SJSA1 (cell line): ENCODE data around the gene KCNS1. TPM values are rescaled to one million over a fixed set of nuclear protein-coding genes. Genes with fewer than 3 reads are reported as not detected.
"Not testable (repeated sequence)": the region's sequence is repeated elsewhere in the genome, so short reads cannot be mapped to it uniquely, and the experiment has no call there.

ENCODE experiments used
- DNase-seq, 2 experiments: peaks; one replicate each; pipeline ENCODE4 v3.0.0-alpha.2; 2015 to 2020; ENCODE audit warnings: low spot score in 2 of 2, low read depth in 1 of 2
- H3K27ac ChIP-seq: fragments of 250-450 bp; sonication (Bioruptor Pico); 2 replicates; pipeline ENCODE4 v1.5.1; 2020; ENCODE audit warnings: mild to moderate bottlenecking, moderate library complexity
- H3K27me3 ChIP-seq: fragments of 250-450 bp; sonication (Bioruptor Pico); replicated peaks from 2 replicates; pipeline ENCODE4 v1.5.1; 2020; ENCODE audit warnings: mild to moderate bottlenecking, moderate library complexity
- H3K36me3 ChIP-seq: fragments of 250-450 bp; sonication (Bioruptor Pico); 2 replicates; pipeline ENCODE4 v1.5.1; 2020; ENCODE audit warnings: mild to moderate bottlenecking
- H3K4me1 ChIP-seq: fragments of 250-450 bp; sonication (Bioruptor Pico); replicated peaks from 2 replicates; pipeline ENCODE4 v1.6.1; 2021; ENCODE audit warnings: mild to moderate bottlenecking
- H3K4me3 ChIP-seq: fragments of 250-450 bp; sonication (Bioruptor Pico); 2 replicates; pipeline ENCODE4 v1.5.1; 2020; ENCODE audit warnings: mild to moderate bottlenecking
- H3K9me3 ChIP-seq: fragments of 250-450 bp; sonication (Bioruptor Pico); replicated peaks from 2 replicates; pipeline ENCODE4 v1.5.1; 2020; ENCODE audit warnings: mild to moderate bottlenecking
- total RNA-seq: library from RNA; depleted of rRNA; stranded (reverse); fragments of >200 nt; shearing (Covaris generic); gene quantifications from 2 replicates; pipeline ENCODE4 v1.2.3, GENCODE V29; 2014

KCNS1 gene
- total RNA-seq, 1 experiment from 2014 or later = not detected

- Histone ChIP-seq H3K27me3 (no peaks in the 10 kb centered on the region), H3K27ac (no peak overlapping the region), H3K9me3 (no peaks in the 10 kb centered on the region), H3K4me3 (no peak overlapping the region), H3K36me3 (peaks cover 2% of the 10 kb centered on the region; the same call in 1 of the 2 replicates), H3K4me1 (peaks cover 16% of the 10 kb centered on the region)
- no peak for DNase-seq
These were observed 18.5 kb downstream of the KCNS1 start for GRCh38 chr20:45082468-45082867.

- peaks cover 2% of the 10 kb centered on the region; the same call in 1 of the 2 replicates for H3K36me3 ChIP-seq
- H3K4me3 ChIP-seq = no peak overlapping the region
- peak in 1 of 2 experiments; percentile 54 for DNase-seq
- no peaks in the 10 kb centered on the region for H3K9me3 ChIP-seq
- no peak overlapping the region for H3K27ac ChIP-seq
- H3K4me1 ChIP-seq = peaks cover 16% of the 10 kb centered on the region
- no peaks in the 10 kb centered on the region for H3K27me3 ChIP-seq
These were observed 19.9 kb downstream of the KCNS1 start for GRCh38 chr20:45080867-45081624.

GRCh38 chr20:45077559-45077958, 23.4 kb downstream of the KCNS1 start:
- Histone ChIP-seq H3K4me1 (peaks cover 16% of the 10 kb centered on the region), H3K27ac (no peak overlapping the region), H3K27me3 (no peaks in the 10 kb centered on the region), H3K36me3 (peaks cover 2% of the 10 kb centered on the region; the same call in 1 of the 2 replicates), H3K9me3 (no peaks in the 10 kb centered on the region), H3K4me3 (no peak overlapping the region)
- DNase-seq = no peak

- H3K27me3 ChIP-seq = no peaks in the 10 kb centered on the region
- H3K9me3 ChIP-seq = no peaks in the 10 kb centered on the region
- H3K27ac ChIP-seq = no peak overlapping the region
- H3K36me3 ChIP-seq = no peaks in the 10 kb centered on the region
- DNase-seq = no peak
- peaks cover 5% of the 10 kb centered on the region; the same call in 1 of the 2 replicates for H3K4me1 ChIP-seq
- H3K4me3 ChIP-seq = no peak overlapping the region
These were observed 27.7 kb downstream of the KCNS1 start for GRCh38 chr20:45073221-45073620.

- Histone ChIP-seq H3K27ac (no peak overlapping the region), H3K4me1 (peaks cover 5% of the 10 kb centered on the region; the same call in 1 of the 2 replicates), H3K9me3 (no peaks in the 10 kb centered on the region), H3K36me3 (peaks cover 4% of the 10 kb centered on the region; the same call in 1 of the 2 replicates), H3K4me3 (no peak overlapping the region), H3K27me3 (no peaks in the 10 kb centered on the region)
- DNase-seq = no peak
These were observed 28.9 kb downstream of the KCNS1 start for GRCh38 chr20:45072066-45072465.

- Histone ChIP-seq H3K4me3 (no peak overlapping the region), H3K27ac (no peak overlapping the region), H3K9me3 (no peaks in the 10 kb centered on the region), H3K36me3 (peaks cover 4% of the 10 kb centered on the region; the same call in 1 of the 2 replicates), H3K4me1 (peaks cover 11% of the 10 kb centered on the region), H3K27me3 (no peaks in the 10 kb centered on the region)
- no peak for DNase-seq
These were observed 29.8 kb downstream of the KCNS1 start for GRCh38 chr20:45070932-45071632.

GRCh38 chr20:45069261-45069660, 31.7 kb downstream of the KCNS1 start:
- H3K9me3 ChIP-seq = no peaks in the 10 kb centered on the region
- peaks cover 21% of the 10 kb centered on the region for H3K4me1 ChIP-seq
- no peaks in the 10 kb centered on the region for H3K27me3 ChIP-seq
- H3K36me3 ChIP-seq = peaks cover 4% of the 10 kb centered on the region; the same call in 1 of the 2 replicates
- H3K27ac ChIP-seq = no peak overlapping the region
- DNase-seq = no peak
- H3K4me3 ChIP-seq = no peak overlapping the region

GRCh38 chr20:45067558-45067957, 33.4 kb downstream of the KCNS1 start:
- Histone ChIP-seq H3K4me3 (no peak overlapping the region), H3K27me3 (no peaks in the 10 kb centered on the region), H3K36me3 (peaks cover 4% of the 10 kb centered on the region; the same call in 1 of the 2 replicates), H3K9me3 (no peaks in the 10 kb centered on the region), H3K27ac (no peak overlapping the region), H3K4me1 (peaks cover 21% of the 10 kb centered on the region)
- no peak for DNase-seq

GRCh38 chr20:45067087-45067486, 33.8 kb downstream of the KCNS1 start:
- peaks cover 4% of the 10 kb centered on the region; the same call in 1 of the 2 replicates for H3K36me3 ChIP-seq
- no peaks in the 10 kb centered on the region for H3K27me3 ChIP-seq
- H3K4me1 ChIP-seq = peaks cover 25% of the 10 kb centered on the region
- DNase-seq = no peak
- no peak overlapping the region for H3K4me3 ChIP-seq
- no peaks in the 10 kb centered on the region for H3K9me3 ChIP-seq
- no peak overlapping the region for H3K27ac ChIP-seq

GRCh38 chr20:45066372-45066771, 34.6 kb downstream of the KCNS1 start:
- Histone ChIP-seq H3K27ac (no peak overlapping the region), H3K4me1 (peaks cover 32% of the 10 kb centered on the region), H3K27me3 (no peaks in the 10 kb centered on the region), H3K9me3 (no peaks in the 10 kb centered on the region), H3K4me3 (no peak overlapping the region), H3K36me3 (peaks cover 4% of the 10 kb centered on the region; the same call in 1 of the 2 replicates)
- DNase-seq = no peak

GRCh38 chr20:45064812-45065211, 36.1 kb downstream of the KCNS1 start:
- Histone ChIP-seq H3K27ac (no peak overlapping the region), H3K9me3 (no peaks in the 10 kb centered on the region), H3K36me3 (peaks cover 4% of the 10 kb centered on the region; the same call in 1 of the 2 replicates), H3K4me1 (peaks cover 47% of the 10 kb centered on the region), H3K4me3 (no peak overlapping the region), H3K27me3 (no peaks in the 10 kb centered on the region)
- DNase-seq = no peak

- H3K9me3 ChIP-seq, H3K36me3 ChIP-seq, H3K4me3 ChIP-seq, H3K27me3 ChIP-seq, H3K27ac ChIP-seq, DNase-seq: not testable (repeated sequence)
- peaks cover 53% of the 10 kb centered on the region for H3K4me1 ChIP-seq
These were observed 37.8 kb downstream of the KCNS1 start for GRCh38 chr20:45063107-45063506.

- Histone ChIP-seq H3K9me3 (no peaks in the 10 kb centered on the region), H3K27ac (peak overlapping the region; percentile 81), H3K36me3 (peaks cover 7% of the 10 kb centered on the region; the same call in 1 of the 2 replicates), H3K4me1 (peaks cover 50% of the 10 kb centered on the region), H3K4me3 (no peak overlapping the region), H3K27me3 (no peaks in the 10 kb centered on the region)
- peak; percentile 74 to 82 for DNase-seq
These were observed 39.7 kb downstream of the KCNS1 start for GRCh38 chr20:45061244-45061643.

GRCh38 chr20:45060294-45060693, 40.6 kb downstream of the KCNS1 start:
- H3K9me3 ChIP-seq = no peaks in the 10 kb centered on the region
- peaks cover 40% of the 10 kb centered on the region for H3K4me1 ChIP-seq
- no peaks in the 10 kb centered on the region for H3K27me3 ChIP-seq
- H3K27ac ChIP-seq = peak overlapping the region; percentile 81
- peaks cover 7% of the 10 kb centered on the region; the same call in 1 of the 2 replicates for H3K36me3 ChIP-seq
- DNase-seq = no peak
- no peak overlapping the region for H3K4me3 ChIP-seq
